GM19240 (cell line): ENCODE measurements around the gene CHST8.
"Not testable (repeated sequence)": the region's sequence is repeated elsewhere in the genome, so short reads cannot be mapped to it uniquely, and the experiment has no call there.

Experiments
- DNase-seq: peaks from one replicate; pipeline ENCODE4 v3.0.0; 2011; ENCODE audit warnings: low spot score; ENCODE audit not compliant: insufficient read length

The CHST8 gene

GRCh38 chr19:33641261-33641660 lies 19.5 kb downstream of the CHST8 start:
- DNase-seq = no peak

GRCh38 chr19:33641956-33642498 lies 20.3 kb downstream of the CHST8 start:
- DNase-seq = no peak

- no peak for DNase-seq
Measured at GRCh38 chr19:33644284-33644836, 22.6 kb downstream of the CHST8 start.

GRCh38 chr19:33646306-33646705 lies 24.6 kb downstream of the CHST8 start:
- no peak for DNase-seq

GRCh38 chr19:33647146-33647545 lies 25.4 kb downstream of the CHST8 start:
- DNase-seq = no peak

- no peak for DNase-seq
Measured at GRCh38 chr19:33649627-33650305, 28.0 kb downstream of the CHST8 start.

- no peak for DNase-seq
Measured at GRCh38 chr19:33653684-33654083, 31.9 kb downstream of the CHST8 start.

- DNase-seq = no peak
Measured at GRCh38 chr19:33654840-33655508, 33.2 kb downstream of the CHST8 start.

GRCh38 chr19:33659835-33660234 lies 38.1 kb downstream of the CHST8 start:
- no peak for DNase-seq

GRCh38 chr19:33660410-33661124 lies 38.8 kb downstream of the CHST8 start:
- DNase-seq = no peak

- no peak for DNase-seq
Measured at GRCh38 chr19:33661336-33661735, 39.6 kb downstream of the CHST8 start.

GRCh38 chr19:33662391-33663092 lies 40.8 kb downstream of the CHST8 start:
- no peak for DNase-seq

GRCh38 chr19:33663316-33663715 lies 41.6 kb downstream of the CHST8 start:
- not testable (repeated sequence) for DNase-seq

- DNase-seq = no peak
Measured at GRCh38 chr19:33664744-33665143, 43.0 kb downstream of the CHST8 start.

- DNase-seq = no peak
Measured at GRCh38 chr19:33665776-33666595, 44.2 kb downstream of the CHST8 start.

GRCh38 chr19:33667141-33667650 lies 45.4 kb downstream of the CHST8 start:
- DNase-seq = no peak

GRCh38 chr19:33667881-33668280 lies 46.1 kb downstream of the CHST8 start:
- no peak for DNase-seq

- no peak for DNase-seq
Measured at GRCh38 chr19:33668968-33669367, 47.2 kb downstream of the CHST8 start.

- DNase-seq = no peak
Measured at GRCh38 chr19:33669376-33669775, 47.6 kb downstream of the CHST8 start.

GRCh38 chr19:33670398-33670797 lies 48.6 kb downstream of the CHST8 start:
- no peak for DNase-seq
